Measurements from ENCODE around the gene PDE9A. TPM values are rescaled to one million over a fixed set of nuclear protein-coding genes. Genes with fewer than 3 reads are reported as not detected.

The PDE9A gene
- total RNA-seq, 1 donor from 2014 or later = 1.6 TPM

- TF ChIP-seq, protein P1, sequence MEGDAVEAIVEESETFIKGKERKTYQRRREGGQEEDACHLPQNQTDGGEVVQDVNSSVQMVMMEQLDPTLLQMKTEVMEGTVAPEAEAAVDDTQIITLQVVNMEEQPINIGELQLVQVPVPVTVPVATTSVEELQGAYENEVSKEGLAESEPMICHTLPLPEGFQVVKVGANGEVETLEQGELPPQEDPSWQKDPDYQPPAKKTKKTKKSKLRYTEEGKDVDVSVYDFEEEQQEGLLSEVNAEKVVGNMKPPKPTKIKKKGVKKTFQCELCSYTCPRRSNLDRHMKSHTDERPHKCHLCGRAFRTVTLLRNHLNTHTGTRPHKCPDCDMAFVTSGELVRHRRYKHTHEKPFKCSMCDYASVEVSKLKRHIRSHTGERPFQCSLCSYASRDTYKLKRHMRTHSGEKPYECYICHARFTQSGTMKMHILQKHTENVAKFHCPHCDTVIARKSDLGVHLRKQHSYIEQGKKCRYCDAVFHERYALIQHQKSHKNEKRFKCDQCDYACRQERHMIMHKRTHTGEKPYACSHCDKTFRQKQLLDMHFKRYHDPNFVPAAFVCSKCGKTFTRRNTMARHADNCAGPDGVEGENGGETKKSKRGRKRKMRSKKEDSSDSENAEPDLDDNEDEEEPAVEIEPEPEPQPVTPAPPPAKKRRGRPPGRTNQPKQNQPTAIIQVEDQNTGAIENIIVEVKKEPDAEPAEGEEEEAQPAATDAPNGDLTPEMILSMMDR (IDR thresholded peaks at IDR 0.05; ENCODE audit: insufficient read depth, low read length, severe bottlenecking) = no peak
- FAIRE-seq (no peak), DNase-seq (ENCODE audit: low read depth) (no peak)
- H3K27me3 ChIP-seq (ENCODE audit: control insufficient read depth, insufficient read depth, low read length) = no peaks in the 10 kb centered on the region
- H3K36me3 ChIP-seq (ENCODE audit: control insufficient read depth, insufficient read depth, low read length) = no peaks in the 10 kb centered on the region
- no peak overlapping the region for H3K4me3 ChIP-seq (ENCODE audit: low read depth, low read length)
Observed at GRCh38 chr21:42666925-42667324, 13.5 kb downstream of the PDE9A start.

- no peak overlapping the region for H3K4me3 ChIP-seq (ENCODE audit: low read depth, low read length)
Observed at GRCh38 chr21:42668298-42668992, 15.0 kb downstream of the PDE9A start.

DNA sequence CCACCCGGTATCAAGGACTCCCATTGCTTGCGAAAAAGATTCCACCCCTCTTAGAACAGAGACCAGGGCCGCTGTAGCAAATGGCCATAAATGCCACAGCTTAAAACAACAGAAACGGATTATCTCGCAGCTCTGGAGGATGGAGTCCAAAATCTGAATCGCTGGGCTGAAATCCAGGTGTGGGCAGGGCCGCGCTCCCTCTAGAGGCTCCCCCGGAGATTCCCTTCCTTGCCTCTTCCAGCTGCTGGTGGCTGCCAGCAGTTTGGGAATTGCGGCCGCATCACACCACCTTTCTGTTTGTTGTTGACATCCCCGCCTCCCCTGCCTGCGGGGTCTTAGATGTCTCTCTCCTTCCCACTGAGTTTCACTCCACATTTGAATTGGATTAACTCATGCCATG lies 15.6 kb downstream of the PDE9A start:
- DNase-seq (ENCODE audit: low read depth) = no peak
- no peak for FAIRE-seq
- H3K36me3 ChIP-seq (ENCODE audit: control insufficient read depth, insufficient read depth, low read length) = no peaks in the 10 kb centered on the region
- no peak overlapping the region for H3K4me3 ChIP-seq (ENCODE audit: low read depth, low read length)
- TF ChIP-seq, protein P1 (IDR thresholded peaks at IDR 0.05; ENCODE audit: insufficient read depth, low read length, severe bottlenecking) = no peak
- H3K27me3 ChIP-seq (ENCODE audit: control insufficient read depth, insufficient read depth, low read length) = no peaks in the 10 kb centered on the region

More at GRCh38 chr21:42668298-42668992, 15.0 kb downstream of the PDE9A start:
- DNase-seq (ENCODE audit: low read depth) (no peak), FAIRE-seq (no peak)
- TF ChIP-seq, protein P1 (IDR thresholded peaks at IDR 0.05; ENCODE audit: insufficient read depth, low read length, severe bottlenecking) = no peak
- H3K27me3 ChIP-seq (ENCODE audit: control insufficient read depth, insufficient read depth, low read length) = no peaks in the 10 kb centered on the region
- H3K36me3 ChIP-seq (ENCODE audit: control insufficient read depth, insufficient read depth, low read length) = no peaks in the 10 kb centered on the region

GRCh38 chr21:42670058-42670880 lies 16.8 kb downstream of the PDE9A start:
- Histone ChIP-seq H3K4me3 (ENCODE audit: low read depth, low read length) (no peak overlapping the region), H3K36me3 (ENCODE audit: control insufficient read depth, insufficient read depth, low read length) (no peaks in the 10 kb centered on the region), H3K27me3 (ENCODE audit: control insufficient read depth, insufficient read depth, low read length) (no peaks in the 10 kb centered on the region)
- FAIRE-seq (peak; percentile 90), DNase-seq (ENCODE audit: low read depth) (no peak)
- TF ChIP-seq, protein P1 (IDR thresholded peaks at IDR 0.05; ENCODE audit: insufficient read depth, low read length, severe bottlenecking) = no peak

- Histone ChIP-seq H3K36me3 (ENCODE audit: control insufficient read depth, insufficient read depth, low read length) (no peaks in the 10 kb centered on the region), H3K27me3 (ENCODE audit: control insufficient read depth, insufficient read depth, low read length) (no peaks in the 10 kb centered on the region), H3K4me3 (ENCODE audit: low read depth, low read length) (no peak overlapping the region)
- FAIRE-seq = no peak
- TF ChIP-seq, protein P1 (IDR thresholded peaks at IDR 0.05; ENCODE audit: insufficient read depth, low read length, severe bottlenecking) = no peak
- DNase-seq (ENCODE audit: low read depth) = no peak
Observed at GRCh38 chr21:42670884-42671283, 17.5 kb downstream of the PDE9A start.
